ENCODE measurements around the gene RUSF1.
A peak's percentile ranks its signal among the peaks of the same experiment; 100 is the strongest.

RUSF1 gene

GRCh38 chr16:31501966-31502348 lies 6.2 kb downstream of the RUSF1 start:
- H3K27ac Mint-ChIP-seq, result no peak overlapping the region
- no peak for DNase-seq
- no peaks in the 10 kb centered on the region for H3K27me3 Mint-ChIP-seq
- H3K4me1 Mint-ChIP-seq, result peaks cover 31% of the 10 kb centered on the region
- H3K36me3 Mint-ChIP-seq, result peaks cover 18% of the 10 kb centered on the region
- no peak overlapping the region for H3K4me3 Mint-ChIP-seq
- CTCF ChIA-PET, result no interaction called here
- H3K9me3 Mint-ChIP-seq, result no peaks in the 10 kb centered on the region

GRCh38 chr16:31501226-31501965 lies 6.8 kb downstream of the RUSF1 start:
- DNase-seq, result no peak
- no peaks in the 10 kb centered on the region for H3K27me3 Mint-ChIP-seq
- peaks cover 18% of the 10 kb centered on the region for H3K36me3 Mint-ChIP-seq
- CTCF ChIA-PET, result no interaction called here
- H3K27ac Mint-ChIP-seq, result no peak overlapping the region
- H3K4me3 Mint-ChIP-seq, result no peak overlapping the region
- H3K9me3 Mint-ChIP-seq, result no peaks in the 10 kb centered on the region
- H3K4me1 Mint-ChIP-seq, result peaks cover 26% of the 10 kb centered on the region

DNA sequence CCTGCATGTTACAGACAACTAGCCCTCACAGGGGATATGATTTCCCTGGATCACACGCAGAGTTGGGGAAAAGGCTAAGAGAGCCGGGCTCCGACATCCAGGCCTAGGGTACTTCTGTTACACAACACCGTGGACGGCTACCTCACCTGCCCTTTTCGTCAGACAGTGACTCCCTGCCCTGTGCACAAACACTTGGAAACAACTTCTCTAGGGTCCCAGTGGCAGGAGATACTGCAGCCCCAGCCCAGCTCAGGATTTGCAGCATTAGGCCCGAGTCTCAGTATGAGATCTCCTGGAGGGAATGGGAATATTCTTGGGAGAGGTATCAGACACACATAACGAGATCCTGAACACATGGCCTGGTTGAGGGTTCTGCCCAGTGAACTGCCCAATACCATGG lies 8.3 kb downstream of the RUSF1 start:
- CTCF ChIA-PET, result interaction anchor here (1.3 kb wide), 1 partner anchor 12 kb away, joined by 3 read pairs; no protein-coding TSS in a partner anchor
- no peak overlapping the region for H3K4me3 Mint-ChIP-seq
- H3K27ac Mint-ChIP-seq, result no peak overlapping the region
- H3K36me3 Mint-ChIP-seq, result peaks cover 14% of the 10 kb centered on the region
- peaks cover 12% of the 10 kb centered on the region for H3K4me1 Mint-ChIP-seq
- no peaks in the 10 kb centered on the region for H3K9me3 Mint-ChIP-seq
- no peaks in the 10 kb centered on the region for H3K27me3 Mint-ChIP-seq
- DNase-seq, result no peak

DNA sequence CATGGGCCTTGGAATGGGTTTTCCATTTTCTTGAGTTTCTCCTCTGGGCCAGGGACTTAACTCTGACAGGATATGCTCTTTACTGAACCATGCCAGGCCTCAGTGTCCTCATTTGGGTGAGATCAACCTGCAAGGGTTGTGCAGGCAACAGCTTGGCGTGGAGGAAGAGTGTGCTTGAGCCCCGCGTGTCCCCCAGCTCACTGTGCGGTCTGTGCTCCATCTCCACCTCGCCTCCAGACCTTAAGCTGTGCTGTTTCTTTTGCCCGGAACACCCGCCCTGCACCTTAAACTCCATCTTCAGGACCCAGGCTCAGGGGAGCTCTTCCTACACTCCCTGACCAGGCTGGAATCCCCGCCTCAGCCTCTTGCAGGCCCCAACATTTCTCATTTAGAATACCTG lies 9.7 kb downstream of the RUSF1 start:
- CTCF ChIA-PET, result interaction anchor here (1.2 kb wide), 1 partner anchor 8 kb away, joined by 3 read pairs; no protein-coding TSS in a partner anchor
- peaks cover 10% of the 10 kb centered on the region for H3K36me3 Mint-ChIP-seq
- H3K4me3 Mint-ChIP-seq, result no peak overlapping the region
- no peak for DNase-seq
- no peaks in the 10 kb centered on the region for H3K4me1 Mint-ChIP-seq
- H3K27me3 Mint-ChIP-seq, result no peaks in the 10 kb centered on the region
- H3K9me3 Mint-ChIP-seq, result no peaks in the 10 kb centered on the region
- no peak overlapping the region for H3K27ac Mint-ChIP-seq

DNA sequence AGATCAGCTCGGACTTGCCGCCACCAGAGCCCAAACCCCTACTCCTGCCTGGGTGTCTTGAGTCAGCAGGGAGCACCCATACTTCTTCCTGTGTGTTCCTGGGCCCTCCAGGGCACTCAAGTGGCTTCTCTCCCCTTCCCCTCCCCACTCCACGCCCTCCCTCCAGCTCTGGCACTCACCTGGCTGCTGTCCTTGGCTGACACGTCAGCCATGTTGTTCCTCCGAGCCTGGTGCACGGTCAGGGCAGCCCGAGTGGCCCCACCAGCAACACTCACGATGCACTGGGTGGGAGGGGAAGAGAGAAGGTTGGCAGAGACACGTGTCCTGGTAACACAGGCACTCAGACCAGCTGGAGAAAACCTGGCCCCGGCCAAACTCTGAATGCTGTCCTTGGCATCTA lies 11.5 kb downstream of the RUSF1 start:
- H3K36me3 Mint-ChIP-seq, result peaks cover 14% of the 10 kb centered on the region

GRCh38 chr16:31493506-31494125 lies 14.6 kb downstream of the RUSF1 start:
- no peak overlapping the region for H3K4me3 Mint-ChIP-seq

More for the DNA sequence above, 11.5 kb downstream of the RUSF1 start:
- no peak overlapping the region for H3K27ac Mint-ChIP-seq
- CTCF ChIA-PET, result no interaction called here
- no peaks in the 10 kb centered on the region for H3K4me1 Mint-ChIP-seq
- no peaks in the 10 kb centered on the region for H3K27me3 Mint-ChIP-seq
- H3K9me3 Mint-ChIP-seq, result no peaks in the 10 kb centered on the region
- no peak for DNase-seq
- H3K4me3 Mint-ChIP-seq, result no peak overlapping the region

GRCh38 chr16:31491778-31492418 lies 16.3 kb downstream of the RUSF1 start:
- Mint-ChIP-seq H3K4me1 (peaks cover 11% of the 10 kb centered on the region), H3K27me3 (peaks cover 11% of the 10 kb centered on the region), H3K36me3 (peaks cover 3% of the 10 kb centered on the region), H3K9me3 (no peaks in the 10 kb centered on the region), H3K27ac (no peak overlapping the region), H3K4me3 (no peak overlapping the region)
- CTCF ChIA-PET, result no interaction called here
- no peak for DNase-seq

More at GRCh38 chr16:31493506-31494125, 14.6 kb downstream of the RUSF1 start:
- Mint-ChIP-seq H3K36me3 (peaks cover 7% of the 10 kb centered on the region), H3K9me3 (no peaks in the 10 kb centered on the region), H3K27ac (no peak overlapping the region), H3K27me3 (no peaks in the 10 kb centered on the region), H3K4me1 (peaks cover 3% of the 10 kb centered on the region)
- CTCF ChIA-PET, result no interaction called here
- no peak for DNase-seq

DNA sequence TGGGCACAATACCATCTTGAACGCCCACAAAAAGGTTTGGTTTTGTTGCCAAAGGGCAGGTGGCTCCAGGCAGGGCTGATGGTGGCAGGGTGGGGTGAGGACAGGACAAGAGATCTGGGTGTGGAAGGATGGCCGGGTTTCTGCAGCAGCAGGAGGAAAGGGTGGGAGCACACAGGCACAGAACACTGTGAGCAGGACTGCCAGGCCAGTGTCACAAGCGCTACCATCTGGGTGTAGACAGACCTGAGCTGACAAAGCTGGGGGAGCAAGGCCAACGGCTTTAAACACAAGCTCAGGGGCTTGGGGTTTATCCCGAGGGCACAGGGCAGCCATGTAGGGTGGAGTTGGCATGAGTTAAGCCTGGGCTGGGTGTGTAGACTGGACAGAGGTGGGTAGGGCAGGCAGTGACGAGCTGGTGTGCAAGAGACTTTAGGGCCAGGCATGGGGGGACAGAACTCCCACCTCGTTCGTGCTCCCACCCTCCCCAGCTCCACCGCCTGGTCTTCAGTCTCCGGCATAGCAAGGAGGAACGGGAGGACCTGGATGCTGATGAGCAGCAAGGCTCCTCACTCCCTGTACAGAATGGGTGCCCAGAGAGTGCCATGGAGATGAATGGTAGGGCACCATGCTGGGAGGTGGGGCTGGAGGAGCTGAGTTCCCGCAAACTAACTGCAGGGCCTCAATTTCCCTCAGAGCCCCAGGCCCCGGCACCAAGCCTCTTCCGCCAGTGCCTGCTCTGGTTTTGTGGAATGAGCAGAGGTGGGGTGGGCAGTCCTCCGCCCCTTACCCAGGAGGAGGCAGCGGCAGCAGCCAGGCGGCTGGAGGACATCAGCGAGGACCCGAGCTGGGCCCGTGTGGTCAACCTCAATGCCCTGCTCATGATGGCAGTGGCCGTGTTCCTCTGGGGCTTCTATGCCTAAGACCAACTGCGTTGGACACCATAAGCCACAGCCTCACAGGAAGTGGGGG lies 18.3 kb downstream of the RUSF1 start:
- CTCF ChIA-PET, result interaction anchor here (0.6 to 1.4 kb wide), 3 partner anchors 9 to 29 kb away, joined by 3 to 4 read pairs (median 3); no protein-coding TSS in a partner anchor
- Mint-ChIP-seq H3K4me1 (peaks cover 17% of the 10 kb centered on the region), H3K27ac (peak overlapping the region; percentile 68), H3K9me3 (no peaks in the 10 kb centered on the region), H3K27me3 (peaks cover 31% of the 10 kb centered on the region), H3K36me3 (peaks cover 3% of the 10 kb centered on the region), H3K4me3 (peak overlapping the region; percentile 40)
- DNase-seq, result no peak

DNA sequence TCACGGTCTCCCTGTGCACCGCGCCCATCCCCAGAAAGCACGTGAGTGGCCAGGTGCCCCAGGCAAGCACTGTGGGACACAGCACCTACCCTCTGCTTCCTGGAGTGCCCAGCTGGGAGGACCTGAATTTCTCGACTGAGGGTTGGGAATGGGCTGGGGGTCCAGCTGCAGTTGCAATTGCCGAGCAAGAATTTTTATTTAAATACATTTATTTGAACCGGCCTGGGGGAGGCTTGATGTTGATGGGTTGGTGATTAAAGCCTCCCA lies 19.0 kb downstream of the RUSF1 start:
- Mint-ChIP-seq H3K27me3 (peaks cover 37% of the 10 kb centered on the region), H3K4me1 (peaks cover 17% of the 10 kb centered on the region), H3K27ac (no peak overlapping the region), H3K4me3 (peak overlapping the region; percentile 21), H3K36me3 (peaks cover 3% of the 10 kb centered on the region), H3K9me3 (no peaks in the 10 kb centered on the region)
- DNase-seq, result no peak
- CTCF ChIA-PET, result no interaction called here

- Mint-ChIP-seq H3K4me1 (peaks cover 17% of the 10 kb centered on the region), H3K9me3 (no peaks in the 10 kb centered on the region), H3K27me3 (peaks cover 43% of the 10 kb centered on the region), H3K27ac (no peak overlapping the region), H3K36me3 (peaks cover 3% of the 10 kb centered on the region), H3K4me3 (peak overlapping the region; percentile 78)
- CTCF ChIA-PET, result no interaction called here
- DNase-seq, result no peak
Observed at GRCh38 chr16:31488468-31489297, 19.5 kb downstream of the RUSF1 start.

- DNase-seq, result peak; percentile 80
- H3K27me3 Mint-ChIP-seq, result peaks cover 49% of the 10 kb centered on the region
- peaks cover 17% of the 10 kb centered on the region for H3K4me1 Mint-ChIP-seq
- no peaks in the 10 kb centered on the region for H3K9me3 Mint-ChIP-seq
- CTCF ChIA-PET, result interaction anchor here (0.8 kb wide), 1 partner anchor 12 kb away, joined by 3 read pairs; no protein-coding TSS in a partner anchor
- H3K4me3 Mint-ChIP-seq, result peak overlapping the region; percentile 78
- peak overlapping the region; percentile 12 for H3K27ac Mint-ChIP-seq
- peaks cover 3% of the 10 kb centered on the region for H3K36me3 Mint-ChIP-seq
Observed at GRCh38 chr16:31487720-31488467, 20.3 kb downstream of the RUSF1 start.

DNA sequence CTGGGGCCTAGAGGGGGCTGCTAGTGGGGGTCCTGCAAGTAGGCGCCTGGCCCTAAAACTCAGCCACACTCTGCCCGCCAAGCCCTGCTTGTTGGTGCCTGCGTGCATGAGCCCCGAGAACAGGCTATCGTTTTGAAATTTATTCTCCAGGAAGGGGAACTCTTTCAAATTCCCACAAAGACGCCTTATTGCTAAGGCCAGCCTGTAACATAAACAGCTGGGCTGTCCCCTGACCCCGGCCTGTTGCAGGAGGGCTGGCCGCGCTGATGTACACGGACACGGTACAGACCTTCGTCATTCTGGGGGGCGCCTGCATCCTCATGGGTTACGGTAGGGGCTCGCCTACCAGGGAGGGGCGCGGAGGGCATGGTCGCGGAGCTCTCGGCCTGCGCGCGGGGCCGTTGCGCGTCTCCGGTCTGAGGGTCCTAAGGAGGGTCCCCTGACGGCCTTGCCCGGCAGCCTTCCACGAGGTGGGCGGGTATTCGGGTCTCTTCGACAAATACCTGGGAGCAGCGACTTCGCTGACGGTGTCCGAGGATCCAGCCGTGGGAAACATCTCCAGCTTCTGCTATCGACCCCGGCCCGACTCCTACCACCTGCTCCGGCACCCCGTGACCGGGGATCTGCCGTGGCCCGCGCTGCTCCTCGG lies 21.0 kb downstream of the RUSF1 start:
- Mint-ChIP-seq H3K36me3 (no peaks in the 10 kb centered on the region), H3K9me3 (no peaks in the 10 kb centered on the region), H3K27me3 (peaks cover 56% of the 10 kb centered on the region), H3K4me3 (peak overlapping the region; percentile 78), H3K4me1 (peaks cover 17% of the 10 kb centered on the region), H3K27ac (no peak overlapping the region)
- CTCF ChIA-PET, result interaction anchor here (0.8 kb wide), 1 partner anchor 13 kb away, joined by 3 read pairs; no protein-coding TSS in a partner anchor
- DNase-seq, result no peak
